HCT116 (cell line): ENCODE measurements around the gene NPIPB5.
"Not testable (repeated sequence)": the region's sequence is repeated elsewhere in the genome, so short reads cannot be mapped to it uniquely, and the experiment has no call there.

Source experiments
- EGR1 ChIP-seq: IDR thresholded peaks from 2 replicates; pipeline ENCODE4 v1.6.1; 2012; ENCODE audit warnings: low read depth
- EZH2 ChIP-seq: fragments of 200-600 bp; sonication (generic); IDR thresholded peaks from 2 replicates; pipeline ENCODE4 v1.6.1; 2017; ENCODE audit warnings: antibody characterized with exemption, mixed run types
- RAD21 ChIP-seq: IDR thresholded peaks from 2 replicates; pipeline ENCODE4 v1.6.1; 2012; ENCODE audit warnings: low read depth, mild to moderate bottlenecking
- SP1 ChIP-seq: IDR thresholded peaks from 2 replicates; pipeline ENCODE4 v1.6.1; 2012; ENCODE audit warnings: low read depth
- YY1 ChIP-seq: IDR thresholded peaks from 2 replicates; pipeline ENCODE4 v1.6.1; 2011; ENCODE audit warnings: low read length, low read depth, moderate library complexity, mild to moderate bottlenecking; ENCODE audit not compliant: insufficient replicate concordance; ENCODE audit errors: extremely low read depth
- ZFX ChIP-seq: fragments of 450-650 bp; IDR thresholded peaks from 2 replicates; pipeline ENCODE4 v1.6.1; 2017
- ZNF274 ChIP-seq: fragments of 200-500 bp; sonication (Bioruptor generic); IDR thresholded peaks from 2 replicates; pipeline ENCODE4 v1.6.1; 2014; ENCODE audit warnings: mild to moderate bottlenecking, low read depth, low read length, inconsistent platforms
- TF ChIP-seq, protein P1 (sequence below), 3 experiments: fragments of 200-600 bp in 1 of 3; sonication (generic) in 1 of 3; IDR thresholded peaks in 2 of 3; conservative IDR thresholded peaks in 1 of 3; 2 replicates each; pipeline ENCODE4 v1.5.1; 2012 to 2017; ENCODE audit warnings: low read depth in 2 of 3, low read length in 2 of 3, antibody characterized with exemption in 1 of 3, borderline replicate concordance in 1 of 3, control low read depth in 1 of 3, mild to moderate bottlenecking in 1 of 3, mixed read lengths in 1 of 3, mixed run types in 1 of 3, moderate library complexity in 1 of 3; ENCODE audit not compliant: insufficient read depth in 1 of 3
- TF ChIP-seq, protein P2 (sequence below): IDR thresholded peaks from 2 replicates; pipeline ENCODE4 v1.6.1; 2012
- TF ChIP-seq, protein P3 (sequence below): IDR thresholded peaks from 2 replicates; pipeline ENCODE4 v1.6.1; 2012; ENCODE audit warnings: low read depth
- TF ChIP-seq, protein P4 (sequence below): IDR thresholded peaks from 2 replicates; pipeline ENCODE4 v1.6.1; 2012

DNA sequence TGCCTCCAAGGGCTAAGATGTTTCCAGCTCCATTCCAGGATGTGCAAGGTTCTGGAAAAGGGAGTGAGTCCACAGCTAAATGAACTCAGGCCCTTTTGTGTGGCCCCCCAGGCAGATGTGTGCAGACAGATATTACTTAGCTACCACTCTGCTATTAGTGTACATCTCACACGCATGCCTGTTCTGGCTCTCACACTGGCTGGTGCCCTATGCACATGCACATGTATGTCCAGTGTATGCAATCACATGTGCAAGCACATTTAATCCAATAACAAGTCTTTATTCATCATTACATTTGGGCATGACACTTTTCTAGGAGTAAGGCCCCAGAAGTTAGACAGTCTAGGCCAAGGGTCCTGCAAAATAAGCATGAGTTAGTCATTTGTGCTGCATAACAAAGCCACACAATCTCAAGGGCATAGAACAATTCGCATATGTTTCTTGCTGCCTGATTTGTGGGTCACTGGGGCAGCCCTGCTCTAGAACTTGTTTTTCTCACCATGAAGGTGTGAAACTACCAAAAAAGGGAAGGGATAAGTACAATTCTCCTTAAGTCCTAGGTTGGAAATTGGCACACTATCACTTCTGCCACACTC is 36.6 kb downstream of the NPIPB5 start:
- TF ChIP-seq EZH2, RAD21, YY1, ZNF274, SP1, EGR1, ZFX: not testable (repeated sequence)
- TF ChIP-seq, protein P1, sequence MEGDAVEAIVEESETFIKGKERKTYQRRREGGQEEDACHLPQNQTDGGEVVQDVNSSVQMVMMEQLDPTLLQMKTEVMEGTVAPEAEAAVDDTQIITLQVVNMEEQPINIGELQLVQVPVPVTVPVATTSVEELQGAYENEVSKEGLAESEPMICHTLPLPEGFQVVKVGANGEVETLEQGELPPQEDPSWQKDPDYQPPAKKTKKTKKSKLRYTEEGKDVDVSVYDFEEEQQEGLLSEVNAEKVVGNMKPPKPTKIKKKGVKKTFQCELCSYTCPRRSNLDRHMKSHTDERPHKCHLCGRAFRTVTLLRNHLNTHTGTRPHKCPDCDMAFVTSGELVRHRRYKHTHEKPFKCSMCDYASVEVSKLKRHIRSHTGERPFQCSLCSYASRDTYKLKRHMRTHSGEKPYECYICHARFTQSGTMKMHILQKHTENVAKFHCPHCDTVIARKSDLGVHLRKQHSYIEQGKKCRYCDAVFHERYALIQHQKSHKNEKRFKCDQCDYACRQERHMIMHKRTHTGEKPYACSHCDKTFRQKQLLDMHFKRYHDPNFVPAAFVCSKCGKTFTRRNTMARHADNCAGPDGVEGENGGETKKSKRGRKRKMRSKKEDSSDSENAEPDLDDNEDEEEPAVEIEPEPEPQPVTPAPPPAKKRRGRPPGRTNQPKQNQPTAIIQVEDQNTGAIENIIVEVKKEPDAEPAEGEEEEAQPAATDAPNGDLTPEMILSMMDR (IDR thresholded peaks at IDR 0.05 in 2 of 3, conservative IDR thresholded peaks at IDR 0.05 in 1 of 3; ENCODE audit: borderline replicate concordance in 1 of 3, insufficient read depth in 1 of 3, low read depth in 2 of 3, low read length in 2 of 3): not testable (repeated sequence)
- TF ChIP-seq, protein P2, sequence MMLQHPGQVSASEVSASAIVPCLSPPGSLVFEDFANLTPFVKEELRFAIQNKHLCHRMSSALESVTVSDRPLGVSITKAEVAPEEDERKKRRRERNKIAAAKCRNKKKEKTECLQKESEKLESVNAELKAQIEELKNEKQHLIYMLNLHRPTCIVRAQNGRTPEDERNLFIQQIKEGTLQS: not testable (repeated sequence)
- TF ChIP-seq, protein P3, sequence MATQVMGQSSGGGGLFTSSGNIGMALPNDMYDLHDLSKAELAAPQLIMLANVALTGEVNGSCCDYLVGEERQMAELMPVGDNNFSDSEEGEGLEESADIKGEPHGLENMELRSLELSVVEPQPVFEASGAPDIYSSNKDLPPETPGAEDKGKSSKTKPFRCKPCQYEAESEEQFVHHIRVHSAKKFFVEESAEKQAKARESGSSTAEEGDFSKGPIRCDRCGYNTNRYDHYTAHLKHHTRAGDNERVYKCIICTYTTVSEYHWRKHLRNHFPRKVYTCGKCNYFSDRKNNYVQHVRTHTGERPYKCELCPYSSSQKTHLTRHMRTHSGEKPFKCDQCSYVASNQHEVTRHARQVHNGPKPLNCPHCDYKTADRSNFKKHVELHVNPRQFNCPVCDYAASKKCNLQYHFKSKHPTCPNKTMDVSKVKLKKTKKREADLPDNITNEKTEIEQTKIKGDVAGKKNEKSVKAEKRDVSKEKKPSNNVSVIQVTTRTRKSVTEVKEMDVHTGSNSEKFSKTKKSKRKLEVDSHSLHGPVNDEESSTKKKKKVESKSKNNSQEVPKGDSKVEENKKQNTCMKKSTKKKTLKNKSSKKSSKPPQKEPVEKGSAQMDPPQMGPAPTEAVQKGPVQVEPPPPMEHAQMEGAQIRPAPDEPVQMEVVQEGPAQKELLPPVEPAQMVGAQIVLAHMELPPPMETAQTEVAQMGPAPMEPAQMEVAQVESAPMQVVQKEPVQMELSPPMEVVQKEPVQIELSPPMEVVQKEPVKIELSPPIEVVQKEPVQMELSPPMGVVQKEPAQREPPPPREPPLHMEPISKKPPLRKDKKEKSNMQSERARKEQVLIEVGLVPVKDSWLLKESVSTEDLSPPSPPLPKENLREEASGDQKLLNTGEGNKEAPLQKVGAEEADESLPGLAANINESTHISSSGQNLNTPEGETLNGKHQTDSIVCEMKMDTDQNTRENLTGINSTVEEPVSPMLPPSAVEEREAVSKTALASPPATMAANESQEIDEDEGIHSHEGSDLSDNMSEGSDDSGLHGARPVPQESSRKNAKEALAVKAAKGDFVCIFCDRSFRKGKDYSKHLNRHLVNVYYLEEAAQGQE: not testable (repeated sequence)
- TF ChIP-seq, protein P4, sequence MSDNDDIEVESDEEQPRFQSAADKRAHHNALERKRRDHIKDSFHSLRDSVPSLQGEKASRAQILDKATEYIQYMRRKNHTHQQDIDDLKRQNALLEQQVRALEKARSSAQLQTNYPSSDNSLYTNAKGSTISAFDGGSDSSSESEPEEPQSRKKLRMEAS: not testable (repeated sequence)
